Measurements from ENCODE around the gene CTLA4. TPM values are rescaled to one million over a fixed set of nuclear protein-coding genes. Genes with fewer than 3 reads are reported as not detected.

Gene CTLA4
- total RNA-seq, 1 donor from 2014 or later: not detected

DNA sequence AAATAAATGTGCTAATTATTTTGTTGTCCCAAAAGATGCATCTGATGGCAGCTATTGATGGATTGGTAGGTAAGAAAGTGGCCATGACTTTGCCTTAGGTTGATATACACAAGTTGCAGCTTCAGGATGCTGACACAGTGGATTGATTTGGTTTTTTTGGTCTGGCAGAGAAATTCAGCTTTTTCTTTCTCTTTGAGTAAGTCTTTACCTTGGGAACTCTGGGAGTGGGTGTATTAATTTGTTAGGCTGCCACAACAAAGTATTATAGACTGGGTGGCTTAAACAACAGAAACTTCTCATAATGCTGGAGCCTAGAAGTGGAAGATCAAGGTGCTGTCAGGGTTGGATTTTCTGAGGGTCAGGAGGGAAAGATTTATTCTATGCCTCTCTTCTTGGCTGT lies 49.2 kb downstream of the CTLA4 start:
- Histone ChIP-seq H3K4me1 (no peaks in the 10 kb centered on the region), H3K27ac (no peak overlapping the region), H3K36me3 (no peaks in the 10 kb centered on the region), H3K27me3 (no peaks in the 10 kb centered on the region), H3K9me3 (no peaks in the 10 kb centered on the region), H3K4me3 (no peak overlapping the region)
- intact Hi-C loops (cut with DNase I): loop anchor here (5.0 kb wide), 1 partner anchor 231 kb away; no protein-coding TSS in a partner anchor
- no peak for TF ChIP-seq CTCF (IDR thresholded peaks at IDR 0.05)
- no peak for DNase-seq (ENCODE audit: low spot score in 2 of 2)

DNA sequence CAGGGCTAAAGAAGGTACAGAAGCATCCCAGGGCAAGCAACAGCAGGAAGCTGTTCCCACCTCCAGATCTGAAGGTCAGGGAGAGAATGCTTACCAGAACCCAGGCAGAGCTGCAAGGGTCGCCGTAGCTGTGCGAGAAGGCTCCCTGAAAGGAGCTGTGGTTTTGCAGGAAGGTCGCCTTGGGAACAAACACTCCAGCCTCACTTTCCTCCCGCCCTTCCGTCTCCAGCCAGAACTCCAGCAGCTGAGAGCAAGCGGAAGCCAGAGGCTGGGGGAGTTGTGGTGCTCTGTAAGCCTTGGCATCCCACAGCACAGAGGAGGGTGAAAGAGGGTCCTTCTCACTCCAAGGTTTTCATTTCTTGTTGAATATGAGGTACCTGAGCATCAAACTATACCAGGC lies 50.7 kb downstream of the CTLA4 start:
- no peaks in the 10 kb centered on the region for H3K9me3 ChIP-seq
- H3K27ac ChIP-seq: peak overlapping the region; percentile 37 to 39
- TF ChIP-seq CTCF (IDR thresholded peaks at IDR 0.05): no peak

GRCh38 chr2:203918839-203919238 lies 51.3 kb downstream of the CTLA4 start:
- intact Hi-C loops (cut with DNase I): loop anchor here (5.0 kb wide), 1 partner anchor 228 kb away; no protein-coding TSS in a partner anchor

More for the DNA sequence above, 50.7 kb downstream of the CTLA4 start:
- H3K27me3 ChIP-seq: no peaks in the 10 kb centered on the region
- no peak for DNase-seq (ENCODE audit: low spot score in 2 of 2)
- H3K36me3 ChIP-seq: no peaks in the 10 kb centered on the region
- intact Hi-C loops (cut with DNase I): loop anchor here (5.0 kb wide), 1 partner anchor 229 kb away; no protein-coding TSS in a partner anchor
- H3K4me3 ChIP-seq: no peak overlapping the region
- no peaks in the 10 kb centered on the region for H3K4me1 ChIP-seq

More at GRCh38 chr2:203918839-203919238, 51.3 kb downstream of the CTLA4 start:
- no peak overlapping the region for H3K4me3 ChIP-seq
- H3K36me3 ChIP-seq: no peaks in the 10 kb centered on the region
- peak overlapping the region; percentile 37 to 39 for H3K27ac ChIP-seq
- TF ChIP-seq CTCF (IDR thresholded peaks at IDR 0.05): peak in 1 of 3 experiments; percentile 26
- no peaks in the 10 kb centered on the region for H3K4me1 ChIP-seq
- H3K27me3 ChIP-seq: no peaks in the 10 kb centered on the region
- no peak for DNase-seq (ENCODE audit: low spot score in 2 of 2)
- H3K9me3 ChIP-seq: no peaks in the 10 kb centered on the region

Other genes starting within 250 kb of the CTLA4 start
- gene CD28, start 161.1 kb upstream of the CTLA4 start, total RNA-seq: 4.0 TPM
- gene ICOS, start 69.0 kb downstream of the CTLA4 start, total RNA-seq: not detected